ENCODE results near the gene URGCP. TPM values are rescaled to one million over a fixed set of nuclear protein-coding genes. Genes with fewer than 3 reads are reported as not detected.

The URGCP gene, protein sequence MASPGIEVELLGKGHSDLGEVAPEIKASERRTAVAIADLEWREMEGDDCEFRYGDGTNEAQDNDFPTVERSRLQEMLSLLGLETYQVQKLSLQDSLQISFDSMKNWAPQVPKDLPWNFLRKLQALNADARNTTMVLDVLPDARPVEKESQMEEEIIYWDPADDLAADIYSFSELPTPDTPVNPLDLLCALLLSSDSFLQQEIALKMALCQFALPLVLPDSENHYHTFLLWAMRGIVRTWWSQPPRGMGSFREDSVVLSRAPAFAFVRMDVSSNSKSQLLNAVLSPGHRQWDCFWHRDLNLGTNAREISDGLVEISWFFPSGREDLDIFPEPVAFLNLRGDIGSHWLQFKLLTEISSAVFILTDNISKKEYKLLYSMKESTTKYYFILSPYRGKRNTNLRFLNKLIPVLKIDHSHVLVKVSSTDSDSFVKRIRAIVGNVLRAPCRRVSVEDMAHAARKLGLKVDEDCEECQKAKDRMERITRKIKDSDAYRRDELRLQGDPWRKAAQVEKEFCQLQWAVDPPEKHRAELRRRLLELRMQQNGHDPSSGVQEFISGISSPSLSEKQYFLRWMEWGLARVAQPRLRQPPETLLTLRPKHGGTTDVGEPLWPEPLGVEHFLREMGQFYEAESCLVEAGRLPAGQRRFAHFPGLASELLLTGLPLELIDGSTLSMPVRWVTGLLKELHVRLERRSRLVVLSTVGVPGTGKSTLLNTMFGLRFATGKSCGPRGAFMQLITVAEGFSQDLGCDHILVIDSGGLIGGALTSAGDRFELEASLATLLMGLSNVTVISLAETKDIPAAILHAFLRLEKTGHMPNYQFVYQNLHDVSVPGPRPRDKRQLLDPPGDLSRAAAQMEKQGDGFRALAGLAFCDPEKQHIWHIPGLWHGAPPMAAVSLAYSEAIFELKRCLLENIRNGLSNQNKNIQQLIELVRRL
- 27.5 to 31.5 TPM (median 29.7 TPM) in 5 replicates for total RNA-seq (2022; extraction: Qiagen RNA extraction; ENCODE audit: low read depth)

GRCh38 chr7:43906331-43907010, at the start of gene URGCP:
Gene URGCP, minus strand, starts transcription at chr7:43906596. Its CDS starts 21 bp downstream, at chr7:43906575.

DNA sequence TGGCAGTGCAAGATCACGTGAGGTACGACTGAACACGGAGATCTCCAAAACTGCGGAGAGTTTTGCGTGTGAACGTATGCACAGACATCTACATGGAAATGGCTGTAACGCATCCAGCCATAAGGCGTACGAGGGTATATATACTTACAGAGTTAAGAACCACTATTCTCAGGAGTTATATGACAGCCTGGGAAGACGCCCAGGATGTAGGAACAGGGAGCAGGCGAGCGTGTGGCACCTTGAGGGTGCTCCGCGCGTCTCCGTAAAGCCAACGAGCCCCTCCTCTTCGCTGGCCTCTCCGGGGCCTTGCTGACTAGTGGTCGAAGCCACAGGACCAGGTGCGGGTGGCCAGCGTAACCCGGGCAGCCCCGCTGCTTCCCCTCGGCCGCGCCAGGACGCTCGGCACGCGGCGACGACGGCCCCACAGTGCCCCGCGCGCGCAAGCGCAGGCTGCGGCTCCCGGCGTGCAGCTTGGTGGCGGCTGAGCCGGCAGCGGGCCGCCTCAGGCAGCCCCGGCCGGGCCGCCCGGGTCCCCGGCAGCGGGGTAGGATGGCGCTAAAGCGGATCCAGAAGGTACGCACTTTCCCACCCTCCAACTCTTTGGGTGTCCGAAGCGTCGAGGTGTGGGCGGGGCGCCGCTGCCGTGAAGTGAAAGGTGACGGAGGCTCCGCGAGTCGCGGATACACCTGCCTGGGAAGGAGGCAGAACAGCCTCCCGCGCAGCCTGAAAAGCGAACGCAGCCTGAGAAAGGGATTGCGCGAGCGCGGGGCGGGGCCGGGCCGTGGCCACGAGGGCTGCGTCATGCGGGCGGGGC, 19.8 kb upstream of the URGCP start, which contains the start of gene UBE2D4:
Gene UBE2D4, plus strand, starts transcription at position 453 of the 814 bp plus-strand sequence. Its CDS starts 97 bp downstream, at position 550.

DNA sequence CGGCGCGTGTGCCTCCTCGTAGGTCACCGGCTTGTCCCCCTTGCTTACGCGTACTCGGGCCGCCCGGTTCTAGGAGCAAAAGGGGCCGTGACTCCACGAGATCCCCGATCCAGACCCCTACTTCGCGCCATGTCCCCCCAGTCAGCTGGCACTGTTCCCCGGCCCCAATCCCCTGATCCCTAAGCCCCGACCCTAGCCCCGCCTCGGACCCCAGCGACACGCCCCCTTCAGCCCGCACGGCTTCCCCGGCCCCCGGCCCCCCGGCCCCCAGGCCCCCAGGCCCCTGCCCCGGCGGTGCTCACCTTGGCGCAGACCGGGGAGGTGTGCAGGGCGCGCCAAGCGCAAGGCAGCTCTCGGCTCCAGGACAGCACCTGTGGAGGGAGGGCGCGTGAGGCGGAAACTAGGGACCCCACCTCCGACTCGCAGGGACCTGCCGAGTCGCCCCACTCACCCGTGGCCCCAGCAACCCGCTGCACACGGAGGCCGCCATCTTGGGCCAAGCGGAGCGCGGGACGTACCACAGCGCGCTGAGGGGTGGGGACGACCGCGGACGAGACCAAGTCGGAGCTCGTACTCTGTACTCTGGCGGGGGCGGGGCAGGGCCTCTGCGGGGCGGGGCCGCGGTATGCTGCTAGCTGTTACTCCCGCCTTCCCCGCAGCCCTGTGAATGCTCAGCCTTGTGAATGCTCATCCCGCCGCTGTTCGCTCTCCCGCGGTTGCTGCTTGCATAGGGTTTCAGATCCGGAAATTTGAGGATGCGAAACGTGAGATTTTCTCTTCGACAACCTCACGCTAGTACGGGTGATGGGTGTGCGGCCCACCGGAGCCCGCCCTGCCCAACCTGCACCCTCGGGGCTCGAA, 37.2 kb downstream of the URGCP start, which contains the start of gene MRPS24:
Gene MRPS24, minus strand, starts transcription at position 512 of the 861 bp plus-strand sequence. Its CDS starts 22 bp downstream, at position 490.

Other genes with a start within 250 kb of the URGCP start
- gene COA1, start 177.1 kb downstream of the URGCP start, total RNA-seq (2022; extraction: Qiagen RNA extraction; ENCODE audit: low read depth), result 89.0 to 106 TPM (median 94.0 TPM) in 5 replicates
- gene BLVRA, start 147.9 kb downstream of the URGCP start, total RNA-seq (2022; extraction: Qiagen RNA extraction; ENCODE audit: low read depth), result 59.7 to 78.4 TPM (median 68.7 TPM) in 5 replicates
- gene MRPS24, start 37.1 kb downstream of the URGCP start, total RNA-seq (2022; extraction: Qiagen RNA extraction; ENCODE audit: low read depth), result 233 to 256 TPM (median 254 TPM) in 5 replicates
- gene UBE2D4, start 19.8 kb upstream of the URGCP start, total RNA-seq (2022; extraction: Qiagen RNA extraction; ENCODE audit: low read depth), result 8.5 to 12.2 TPM (median 10.9 TPM) in 5 replicates
- not detected in 5 replicates for gene SPDYE1, start 91.3 kb upstream of the URGCP start, total RNA-seq (2022; extraction: Qiagen RNA extraction; ENCODE audit: low read depth)
- gene DBNL, start 138.1 kb upstream of the URGCP start, total RNA-seq (2022; extraction: Qiagen RNA extraction; ENCODE audit: low read depth), result 65.7 to 74.1 TPM (median 66.9 TPM) in 5 replicates
- gene PGAM2, start 159.0 kb upstream of the URGCP start, total RNA-seq (2022; extraction: Qiagen RNA extraction; ENCODE audit: low read depth), result 0.11 TPM in 1 of 5 replicates, not detected in the others
- 4.7 to 8.5 TPM (median 7.7 TPM) in 5 replicates for gene POLM, start 175.9 kb upstream of the URGCP start, total RNA-seq (2022; extraction: Qiagen RNA extraction; ENCODE audit: low read depth)
- gene AEBP1, start 197.7 kb upstream of the URGCP start, total RNA-seq (2022; extraction: Qiagen RNA extraction; ENCODE audit: low read depth), result not detected in 5 replicates
- gene POLD2, start 217.0 kb upstream of the URGCP start, total RNA-seq (2022; extraction: Qiagen RNA extraction; ENCODE audit: low read depth), result 142 to 177 TPM (median 159 TPM) in 5 replicates
- gene MYL7, start 234.7 kb upstream of the URGCP start, total RNA-seq (2022; extraction: Qiagen RNA extraction; ENCODE audit: low read depth), result not detected in 5 replicates